HEK293T (cell line): ENCODE measurements around the gene METTL21C.

Experiments
- CTCF ChIA-PET: fragments of 350-600 bp; formaldehyde crosslinking; extraction: SDS; loops from one replicate; lab custom pipeline; 2021; ENCODE audit warnings: antibody characterized with exemption, inconsistent platforms; lab: Yijun Ruan, JAX
- POLR2A ChIA-PET: fragments of 350-600 bp; formaldehyde crosslinking; extraction: SDS; loops from one replicate; lab custom pipeline; 2020; ENCODE audit warnings: antibody characterized with exemption, inconsistent platforms; lab: Yijun Ruan, JAX
- DNase-seq: peaks from one replicate; pipeline ENCODE4 v3.0.0; 2012; ENCODE audit warnings: mixed read lengths; ENCODE audit errors: extremely low spot score
- ARNT ChIP-seq: fragments of 450-650 bp; IDR thresholded peaks from 2 replicates; pipeline ENCODE4 v1.6.1; 2017; ENCODE audit warnings: mild to moderate bottlenecking
- BHLHE40 ChIP-seq: fragments of 450-650 bp; IDR thresholded peaks from 2 replicates; pipeline ENCODE4 v1.6.1; 2016; ENCODE audit warnings: mild to moderate bottlenecking, moderate library complexity, borderline replicate concordance
- CTBP1 ChIP-seq: fragments of 450-650 bp; IDR thresholded peaks from 2 replicates; pipeline ENCODE4 v1.6.1; 2016; ENCODE audit warnings: borderline replicate concordance
- ELF4 ChIP-seq: fragments of 450-650 bp; IDR thresholded peaks from 2 replicates; pipeline ENCODE4 v1.6.1; 2017; ENCODE audit warnings: antibody characterized with exemption
- FOXA1 ChIP-seq: fragments of 450-650 bp; IDR thresholded peaks from 2 replicates; pipeline ENCODE4 v1.6.1; 2016; ENCODE audit warnings: mild to moderate bottlenecking
- FOXK2 ChIP-seq: fragments of 450-650 bp; IDR thresholded peaks from 2 replicates; pipeline ENCODE4 v1.6.1; 2016; ENCODE audit warnings: mild to moderate bottlenecking
- FOXM1 ChIP-seq: fragments of 450-650 bp; IDR thresholded peaks from 2 replicates; pipeline ENCODE4 v1.6.1; 2017; ENCODE audit warnings: mild to moderate bottlenecking, borderline replicate concordance
- HDGF ChIP-seq: fragments of 450-650 bp; IDR thresholded peaks from 2 replicates; pipeline ENCODE4 v1.6.1; 2017; ENCODE audit warnings: antibody characterized with exemption, borderline replicate concordance
- L3MBTL2 ChIP-seq: fragments of 450-650 bp; conservative IDR thresholded peaks from 2 replicates; pipeline ENCODE4 v1.6.1; 2016; ENCODE audit warnings: mild to moderate bottlenecking
- LEF1 ChIP-seq: fragments of 450-650 bp; IDR thresholded peaks from 2 replicates; pipeline ENCODE4 v1.6.1; 2017; ENCODE audit warnings: mild to moderate bottlenecking, borderline replicate concordance
- NFRKB ChIP-seq: fragments of 450-650 bp; IDR thresholded peaks from 2 replicates; pipeline ENCODE4 v1.6.1; 2016; ENCODE audit warnings: mild to moderate bottlenecking, moderate library complexity
- PKNOX1 ChIP-seq: fragments of 450-650 bp; IDR thresholded peaks from 2 replicates; pipeline ENCODE4 v1.6.1; 2016
- SP1 ChIP-seq: fragments of 450-650 bp; IDR thresholded peaks from 2 replicates; pipeline ENCODE4 v1.6.1; 2017
- SUZ12 ChIP-seq: fragments of 450-650 bp; IDR thresholded peaks from 2 replicates; pipeline ENCODE4 v1.6.1; 2016; ENCODE audit warnings: mild to moderate bottlenecking
- TARDBP ChIP-seq: fragments of 450-650 bp; IDR thresholded peaks from 2 replicates; pipeline ENCODE4 v1.6.1; 2016
- ZNF384 ChIP-seq: fragments of 450-650 bp; IDR thresholded peaks from 2 replicates; pipeline ENCODE4 v1.6.1; 2016

Gene METTL21C

GRCh38 chr13:102680133-102680717, 14.6 kb downstream of the METTL21C start:
- DNase-seq, result no peak
- CTCF ChIA-PET, result no interaction called here
- POLR2A ChIA-PET, result no interaction called here
- TF ChIP-seq TARDBP (no peak), SP1 (no peak), ARNT (no peak), FOXA1 (no peak), BHLHE40 (no peak), SUZ12 (no peak)

- DNase-seq, result no peak
- POLR2A ChIA-PET, result no interaction called here
- CTCF ChIA-PET, result no interaction called here
- TF ChIP-seq FOXK2, result no peak
These were observed 15.3 kb downstream of the METTL21C start for GRCh38 chr13:102679449-102680132.

GRCh38 chr13:102678339-102679107, 16.3 kb downstream of the METTL21C start:
- ChIA-PET CTCF (no interaction called here), POLR2A (no interaction called here)
- TF ChIP-seq FOXK2, result no peak
- TF ChIP-seq CTBP1, result no peak
- TF ChIP-seq FOXA1, result no peak
- TF ChIP-seq PKNOX1, result no peak
- TF ChIP-seq BHLHE40, result no peak
- TF ChIP-seq SUZ12, result no peak
- TF ChIP-seq NFRKB, result no peak
- no peak for TF ChIP-seq L3MBTL2
- TF ChIP-seq TARDBP, result no peak
- no peak for TF ChIP-seq HDGF
- TF ChIP-seq SP1, result no peak
- no peak for TF ChIP-seq FOXM1
- no peak for TF ChIP-seq ARNT
- no peak for DNase-seq

GRCh38 chr13:102677122-102677521, 17.7 kb downstream of the METTL21C start:
- TF ChIP-seq CTBP1, result no peak
- TF ChIP-seq ZNF384, result no peak
- TF ChIP-seq ELF4, result no peak
- TF ChIP-seq LEF1, result no peak
- no peak for TF ChIP-seq L3MBTL2
- no peak for TF ChIP-seq FOXM1
- no peak for TF ChIP-seq PKNOX1
- TF ChIP-seq FOXK2, result no peak
- no peak for TF ChIP-seq SP1
- TF ChIP-seq SUZ12, result no peak
- TF ChIP-seq TARDBP, result no peak
- no peak for TF ChIP-seq BHLHE40
- no peak for TF ChIP-seq HDGF
- TF ChIP-seq ARNT, result no peak
- TF ChIP-seq NFRKB, result no peak
- TF ChIP-seq FOXA1, result no peak
- ChIA-PET CTCF (no interaction called here), POLR2A (interaction anchor here (1.6 kb wide), 2 partner anchors 80 to 169 kb away, joined by 3 to 4 read pairs; partner anchors contain the start of genes ERCC5 and TPP2)
- DNase-seq, result no peak

GRCh38 chr13:102675115-102675514, 19.7 kb downstream of the METTL21C start:
- ChIA-PET POLR2A (no interaction called here), CTCF (no interaction called here)
- no peak for DNase-seq
- TF ChIP-seq FOXM1 (no peak), FOXA1 (no peak), TARDBP (no peak), HDGF (no peak)

GRCh38 chr13:102670130-102670529, 24.7 kb downstream of the METTL21C start:
- no peak for TF ChIP-seq ELF4
- TF ChIP-seq L3MBTL2, result no peak
- no peak for TF ChIP-seq FOXA1
- TF ChIP-seq LEF1, result no peak
- ChIA-PET CTCF (no interaction called here), POLR2A (no interaction called here)
- no peak for DNase-seq

- DNase-seq, result no peak
- ChIA-PET POLR2A (no interaction called here), CTCF (no interaction called here)
- TF ChIP-seq ELF4, result no peak
- no peak for TF ChIP-seq FOXM1
- TF ChIP-seq LEF1, result no peak
- TF ChIP-seq ZNF384, result no peak
- no peak for TF ChIP-seq L3MBTL2
- no peak for TF ChIP-seq PKNOX1
- no peak for TF ChIP-seq FOXA1
- no peak for TF ChIP-seq BHLHE40
- TF ChIP-seq FOXK2, result no peak
- no peak for TF ChIP-seq SP1
- no peak for TF ChIP-seq SUZ12
These were observed 26.9 kb downstream of the METTL21C start for GRCh38 chr13:102667911-102668310.
